ENCODE results near the gene FOXO6.

FOXO6 gene

GRCh38 chr1:41333146-41333784 lies 28.0 kb upstream of the FOXO6 start:
- TF ChIP-seq CTCF (IDR thresholded peaks at IDR 0.05; ENCODE audit: poor library complexity, severe bottlenecking): no peak
- DNase-seq (ENCODE audit: low spot score) (no peak), ATAC-seq (ENCODE audit: low read depth) (no peak)
- Histone ChIP-seq H3K4me3 (ENCODE audit: severe bottlenecking) (no peak overlapping the region), H3K27ac (ENCODE audit: poor library complexity, severe bottlenecking) (no peak overlapping the region), H3K9me3 (ENCODE audit: severe bottlenecking) (peaks cover 7% of the 10 kb centered on the region), H3K27me3 (ENCODE audit: insufficient read depth, poor library complexity, severe bottlenecking) (no peaks in the 10 kb centered on the region), H3K4me1 (ENCODE audit: insufficient read depth, poor library complexity, severe bottlenecking) (no peaks in the 10 kb centered on the region), H3K36me3 (ENCODE audit: low read depth) (no peaks in the 10 kb centered on the region)

- ATAC-seq (ENCODE audit: low read depth): no peak
- TF ChIP-seq CTCF (IDR thresholded peaks at IDR 0.05; ENCODE audit: poor library complexity, severe bottlenecking): no peak
Observed at GRCh38 chr1:41338820-41339219, 22.4 kb upstream of the FOXO6 start.

GRCh38 chr1:41340655-41341364 lies 20.4 kb upstream of the FOXO6 start:
- no peak for TF ChIP-seq CTCF (IDR thresholded peaks at IDR 0.05; ENCODE audit: poor library complexity, severe bottlenecking)
- Histone ChIP-seq H3K27me3 (ENCODE audit: insufficient read depth, poor library complexity, severe bottlenecking) (no peaks in the 10 kb centered on the region), H3K4me1 (ENCODE audit: insufficient read depth, poor library complexity, severe bottlenecking) (peaks cover 3% of the 10 kb centered on the region), H3K27ac (ENCODE audit: poor library complexity, severe bottlenecking) (no peak overlapping the region), H3K36me3 (ENCODE audit: low read depth) (no peaks in the 10 kb centered on the region), H3K4me3 (ENCODE audit: severe bottlenecking) (no peak overlapping the region), H3K9me3 (ENCODE audit: severe bottlenecking) (peaks cover 10% of the 10 kb centered on the region)
- ATAC-seq (ENCODE audit: low read depth) (no peak), DNase-seq (ENCODE audit: low spot score) (no peak)

More at GRCh38 chr1:41338820-41339219, 22.4 kb upstream of the FOXO6 start:
- Histone ChIP-seq H3K36me3 (ENCODE audit: low read depth) (no peaks in the 10 kb centered on the region), H3K4me1 (ENCODE audit: insufficient read depth, poor library complexity, severe bottlenecking) (peaks cover 3% of the 10 kb centered on the region), H3K9me3 (ENCODE audit: severe bottlenecking) (peaks cover 12% of the 10 kb centered on the region), H3K4me3 (ENCODE audit: severe bottlenecking) (no peak overlapping the region), H3K27me3 (ENCODE audit: insufficient read depth, poor library complexity, severe bottlenecking) (no peaks in the 10 kb centered on the region), H3K27ac (ENCODE audit: poor library complexity, severe bottlenecking) (no peak overlapping the region)
- DNase-seq (ENCODE audit: low spot score): no peak

- no peak for DNase-seq (ENCODE audit: low spot score)
- TF ChIP-seq CTCF (IDR thresholded peaks at IDR 0.05; ENCODE audit: poor library complexity, severe bottlenecking): no peak
- no peak overlapping the region for H3K27ac ChIP-seq (ENCODE audit: poor library complexity, severe bottlenecking)
- H3K36me3 ChIP-seq (ENCODE audit: low read depth): no peaks in the 10 kb centered on the region
- no peak overlapping the region for H3K4me3 ChIP-seq (ENCODE audit: severe bottlenecking)
- peaks cover 10% of the 10 kb centered on the region for H3K9me3 ChIP-seq (ENCODE audit: severe bottlenecking)
- no peaks in the 10 kb centered on the region for H3K27me3 ChIP-seq (ENCODE audit: insufficient read depth, poor library complexity, severe bottlenecking)
- H3K4me1 ChIP-seq (ENCODE audit: insufficient read depth, poor library complexity, severe bottlenecking): peaks cover 3% of the 10 kb centered on the region
- ATAC-seq (ENCODE audit: low read depth): no peak
Observed at GRCh38 chr1:41341365-41341683, 19.9 kb upstream of the FOXO6 start.
